HEK293T (cell line): ENCODE data around the gene NSMCE3.
"Not testable (repeated sequence)": the region's sequence is repeated elsewhere in the genome, so short reads cannot be mapped to it uniquely, and the experiment has no call there.

ENCODE experiments used
- CTCF ChIA-PET: fragments of 350-600 bp; formaldehyde crosslinking; extraction: SDS; loops from one replicate; lab custom pipeline; 2021; ENCODE audit warnings: antibody characterized with exemption, inconsistent platforms; lab: Yijun Ruan, JAX
- POLR2A ChIA-PET: fragments of 350-600 bp; formaldehyde crosslinking; extraction: SDS; loops from one replicate; lab custom pipeline; 2020; ENCODE audit warnings: antibody characterized with exemption, inconsistent platforms; lab: Yijun Ruan, JAX
- DNase-seq: peaks from one replicate; pipeline ENCODE4 v3.0.0; 2012; ENCODE audit warnings: mixed read lengths; ENCODE audit errors: extremely low spot score
- ARNT ChIP-seq: fragments of 450-650 bp; IDR thresholded peaks from 2 replicates; pipeline ENCODE4 v1.6.1; 2017; ENCODE audit warnings: mild to moderate bottlenecking
- BHLHE40 ChIP-seq: fragments of 450-650 bp; IDR thresholded peaks from 2 replicates; pipeline ENCODE4 v1.6.1; 2016; ENCODE audit warnings: mild to moderate bottlenecking, moderate library complexity, borderline replicate concordance
- CTBP1 ChIP-seq: fragments of 450-650 bp; IDR thresholded peaks from 2 replicates; pipeline ENCODE4 v1.6.1; 2016; ENCODE audit warnings: borderline replicate concordance
- ELF4 ChIP-seq: fragments of 450-650 bp; IDR thresholded peaks from 2 replicates; pipeline ENCODE4 v1.6.1; 2017; ENCODE audit warnings: antibody characterized with exemption
- FOXA1 ChIP-seq: fragments of 450-650 bp; IDR thresholded peaks from 2 replicates; pipeline ENCODE4 v1.6.1; 2016; ENCODE audit warnings: mild to moderate bottlenecking
- FOXK2 ChIP-seq: fragments of 450-650 bp; IDR thresholded peaks from 2 replicates; pipeline ENCODE4 v1.6.1; 2016; ENCODE audit warnings: mild to moderate bottlenecking
- FOXM1 ChIP-seq: fragments of 450-650 bp; IDR thresholded peaks from 2 replicates; pipeline ENCODE4 v1.6.1; 2017; ENCODE audit warnings: mild to moderate bottlenecking, borderline replicate concordance
- HDGF ChIP-seq: fragments of 450-650 bp; IDR thresholded peaks from 2 replicates; pipeline ENCODE4 v1.6.1; 2017; ENCODE audit warnings: antibody characterized with exemption, borderline replicate concordance
- L3MBTL2 ChIP-seq: fragments of 450-650 bp; conservative IDR thresholded peaks from 2 replicates; pipeline ENCODE4 v1.6.1; 2016; ENCODE audit warnings: mild to moderate bottlenecking
- LEF1 ChIP-seq: fragments of 450-650 bp; IDR thresholded peaks from 2 replicates; pipeline ENCODE4 v1.6.1; 2017; ENCODE audit warnings: mild to moderate bottlenecking, borderline replicate concordance
- NFRKB ChIP-seq: fragments of 450-650 bp; IDR thresholded peaks from 2 replicates; pipeline ENCODE4 v1.6.1; 2016; ENCODE audit warnings: mild to moderate bottlenecking, moderate library complexity
- SP1 ChIP-seq: fragments of 450-650 bp; IDR thresholded peaks from 2 replicates; pipeline ENCODE4 v1.6.1; 2017
- SUZ12 ChIP-seq: fragments of 450-650 bp; IDR thresholded peaks from 2 replicates; pipeline ENCODE4 v1.6.1; 2016; ENCODE audit warnings: mild to moderate bottlenecking
- TARDBP ChIP-seq: fragments of 450-650 bp; IDR thresholded peaks from 2 replicates; pipeline ENCODE4 v1.6.1; 2016
- ZNF384 ChIP-seq: fragments of 450-650 bp; IDR thresholded peaks from 2 replicates; pipeline ENCODE4 v1.6.1; 2016
- TF ChIP-seq, protein P1 (sequence below): fragments of 450-650 bp; IDR thresholded peaks from 2 replicates; pipeline ENCODE4 v1.6.1; 2016

Gene NSMCE3

GRCh38 chr15:29225534-29226234 is 43.9 kb downstream of the NSMCE3 start:
- CTCF ChIA-PET: interaction anchor here (0.6 to 0.8 kb wide), 2 partner anchors 86 kb away, joined by 3 read pairs; no protein-coding TSS in a partner anchor
- POLR2A ChIA-PET: no interaction called here
- no peak for TF ChIP-seq LEF1
- TF ChIP-seq HDGF: no peak
- TF ChIP-seq CTBP1: no peak
- TF ChIP-seq, protein P1, sequence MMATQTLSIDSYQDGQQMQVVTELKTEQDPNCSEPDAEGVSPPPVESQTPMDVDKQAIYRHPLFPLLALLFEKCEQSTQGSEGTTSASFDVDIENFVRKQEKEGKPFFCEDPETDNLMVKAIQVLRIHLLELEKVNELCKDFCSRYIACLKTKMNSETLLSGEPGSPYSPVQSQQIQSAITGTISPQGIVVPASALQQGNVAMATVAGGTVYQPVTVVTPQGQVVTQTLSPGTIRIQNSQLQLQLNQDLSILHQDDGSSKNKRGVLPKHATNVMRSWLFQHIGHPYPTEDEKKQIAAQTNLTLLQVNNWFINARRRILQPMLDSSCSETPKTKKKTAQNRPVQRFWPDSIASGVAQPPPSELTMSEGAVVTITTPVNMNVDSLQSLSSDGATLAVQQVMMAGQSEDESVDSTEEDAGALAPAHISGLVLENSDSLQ: no peak
- TF ChIP-seq FOXA1: no peak
- no peak for TF ChIP-seq SP1
- no peak for TF ChIP-seq ZNF384
- TF ChIP-seq FOXK2: no peak
- no peak for TF ChIP-seq SUZ12
- no peak for TF ChIP-seq L3MBTL2
- no peak for TF ChIP-seq ELF4
- TF ChIP-seq FOXM1: no peak
- no peak for TF ChIP-seq NFRKB
- no peak for TF ChIP-seq TARDBP
- no peak for TF ChIP-seq ARNT
- TF ChIP-seq BHLHE40: no peak
- no peak for DNase-seq

GRCh38 chr15:29224987-29225363 is 44.6 kb downstream of the NSMCE3 start:
- POLR2A ChIA-PET, DNase-seq: not testable (repeated sequence)
- CTCF ChIA-PET: interaction anchor here (0.6 kb wide), 1 partner anchor 85 kb away, joined by 3 read pairs; no protein-coding TSS in a partner anchor

DNA sequence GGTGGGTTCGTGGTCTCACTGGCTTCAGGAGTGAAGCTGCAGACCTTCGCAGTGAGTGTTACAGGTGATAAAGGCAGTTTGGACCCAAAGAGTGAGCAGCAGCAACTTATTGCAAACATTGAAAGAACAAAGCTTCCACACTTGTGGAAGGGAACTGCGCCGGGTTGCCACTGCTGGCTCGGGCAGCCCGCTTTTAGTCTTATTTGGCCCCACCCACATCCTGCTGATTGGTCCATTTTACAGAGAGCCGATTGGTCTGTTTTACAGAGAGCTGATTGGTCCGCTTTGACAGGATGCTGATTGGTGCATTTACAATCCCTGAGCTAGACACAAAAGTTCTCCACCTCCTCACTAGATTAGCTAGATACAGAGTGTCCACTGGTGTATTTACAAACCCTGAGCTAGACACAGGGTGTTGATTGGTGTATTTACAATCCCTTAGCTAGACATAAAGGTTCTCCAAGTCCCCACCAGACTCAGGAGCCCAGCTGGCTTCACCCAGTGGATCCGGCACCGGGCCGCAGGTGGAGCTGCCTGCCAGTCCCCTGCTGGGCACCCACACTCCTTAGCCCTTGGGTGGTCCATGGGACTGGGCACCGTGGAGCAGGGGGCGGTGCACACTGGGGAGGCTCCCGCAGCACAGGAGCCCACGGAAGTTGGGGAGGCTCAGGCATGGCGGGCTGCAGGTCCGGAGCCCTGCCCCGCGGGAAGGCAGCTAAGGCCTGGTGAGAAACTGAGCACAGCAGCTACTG is 45.2 kb downstream of the NSMCE3 start:
- CTCF ChIA-PET, POLR2A ChIA-PET, DNase-seq: not testable (repeated sequence)

GRCh38 chr15:29223640-29224039 is 46.0 kb downstream of the NSMCE3 start:
- POLR2A ChIA-PET: no interaction called here
- CTCF ChIA-PET: no interaction called here
- DNase-seq: no peak
- TF ChIP-seq ARNT: no peak
- no peak for TF ChIP-seq NFRKB
- no peak for TF ChIP-seq CTBP1
- no peak for TF ChIP-seq BHLHE40
- TF ChIP-seq FOXK2: no peak
- TF ChIP-seq SUZ12: no peak
- no peak for TF ChIP-seq FOXM1
- no peak for TF ChIP-seq TARDBP
- no peak for TF ChIP-seq ZNF384
- TF ChIP-seq, protein P1: no peak
- no peak for TF ChIP-seq HDGF
- TF ChIP-seq ELF4: no peak
- no peak for TF ChIP-seq FOXA1
- TF ChIP-seq SP1: no peak
- no peak for TF ChIP-seq LEF1
- no peak for TF ChIP-seq L3MBTL2

DNA sequence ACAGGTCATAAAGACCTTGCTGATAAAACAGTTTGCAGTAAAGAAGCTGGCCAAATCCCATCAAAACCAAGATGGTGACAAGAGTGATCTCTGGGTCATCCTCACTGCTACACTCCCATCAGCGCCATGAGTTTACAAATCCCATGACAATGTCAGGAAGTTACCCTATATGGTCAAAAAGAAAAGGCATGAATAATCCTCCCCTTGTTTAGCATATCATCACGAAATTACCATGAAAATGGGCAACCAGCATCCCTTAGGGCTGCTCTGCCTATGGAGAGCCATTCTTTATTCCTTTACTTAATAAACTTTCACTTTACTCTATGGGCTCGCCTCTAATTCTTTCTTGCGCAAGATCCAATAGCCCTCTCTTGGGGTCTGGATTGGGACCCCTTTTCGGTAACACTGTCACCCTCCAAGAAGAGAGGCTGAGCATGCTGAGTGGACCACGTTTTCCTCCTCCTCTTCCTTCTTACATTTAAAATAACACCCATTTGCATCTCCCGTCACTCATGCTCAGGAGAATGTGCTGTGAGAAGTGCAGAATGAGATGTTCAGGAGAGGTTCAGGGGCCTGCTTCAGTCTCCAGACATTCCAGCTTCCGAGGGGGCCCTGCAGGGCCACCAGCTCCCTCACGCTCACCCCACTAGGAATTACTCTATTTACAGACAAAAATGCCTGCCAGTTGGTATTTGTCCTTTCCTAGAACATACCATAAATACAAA is 47.3 kb downstream of the NSMCE3 start:
- CTCF ChIA-PET: no interaction called here
- POLR2A ChIA-PET: no interaction called here
- no peak for DNase-seq
- no peak for TF ChIP-seq BHLHE40
- TF ChIP-seq ARNT: no peak
- TF ChIP-seq CTBP1: no peak
- TF ChIP-seq HDGF: no peak
- no peak for TF ChIP-seq TARDBP
- TF ChIP-seq SP1: no peak
- TF ChIP-seq ZNF384: no peak
- no peak for TF ChIP-seq FOXA1
- no peak for TF ChIP-seq LEF1
- no peak for TF ChIP-seq ELF4
- TF ChIP-seq FOXK2: no peak
- no peak for TF ChIP-seq NFRKB
- no peak for TF ChIP-seq SUZ12
- TF ChIP-seq FOXM1: no peak
- TF ChIP-seq, protein P1: no peak

DNA sequence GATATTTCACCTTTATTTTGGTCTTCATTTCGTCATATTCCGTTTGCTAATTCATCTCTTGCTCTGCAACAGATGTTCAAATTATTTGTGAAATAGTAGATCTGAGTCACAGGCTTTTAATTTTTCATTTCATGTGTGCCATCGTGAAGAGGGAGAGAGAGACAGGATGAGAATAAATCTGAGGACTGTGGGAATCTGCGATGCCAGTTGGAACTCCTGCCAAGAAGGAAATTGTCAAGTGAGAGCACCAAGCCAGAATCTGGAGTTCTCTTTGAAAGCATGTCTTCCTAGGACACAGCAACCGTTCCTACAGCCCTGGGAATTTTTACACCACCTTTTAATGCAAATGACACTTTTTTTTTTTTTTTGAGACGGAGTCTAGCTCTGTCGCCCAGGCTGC is 48.8 kb downstream of the NSMCE3 start:
- ChIA-PET POLR2A (no interaction called here), CTCF (no interaction called here)
- DNase-seq: no peak
- no peak for TF ChIP-seq ARNT
- TF ChIP-seq FOXA1: no peak
- no peak for TF ChIP-seq FOXM1
- no peak for TF ChIP-seq FOXK2
